Ammon's horn (tissue), 1 donor: Measurements from ENCODE around the gene PCDH10.
"Not testable (repeated sequence)": the region's sequence is repeated elsewhere in the genome, so short reads cannot be mapped to it uniquely, and the experiment has no call there.

Experiments
- DNase-seq: peaks from one replicate; pipeline ENCODE4 v3.0.0-alpha.2; 2016; ENCODE audit warnings: low spot score

Gene PCDH10

GRCh38 chr4:133240451-133240850 lies 91.4 kb downstream of the PCDH10 start:
- not testable (repeated sequence) for DNase-seq
